Erythroblast (primary cell): Measurements from ENCODE around the gene APPBP2.

Source experiments
- GATA1 ChIP-seq: IDR thresholded peaks from 2 replicates; pipeline ENCODE4 v1.6.1; 2011; ENCODE audit warnings: low read depth, mild to moderate bottlenecking, control low read depth, low read length, moderate library complexity
- POLR2A ChIP-seq: IDR thresholded peaks from 2 replicates; pipeline ENCODE4 v1.6.1; 2011; ENCODE audit warnings: mild to moderate bottlenecking, low read length

- TF ChIP-seq POLR2A (no peak), GATA1 (no peak)
Measured at GRCh38 chr17:60471451-60471850, 54.6 kb downstream of the APPBP2 start.
